Hematopoietic multipotent progenitor cell treated with erythropoietin and hydrocortisone succinate and interleukin-3 and kit ligand, for 17 days (in vitro differentiated cells): ENCODE measurements around the gene TRDMT1.

Experiments
- DNase-seq: peaks from one replicate; pipeline ENCODE4 v3.0.0-alpha.2; 2015; ENCODE audit warnings: low spot score

The TRDMT1 gene

DNA sequence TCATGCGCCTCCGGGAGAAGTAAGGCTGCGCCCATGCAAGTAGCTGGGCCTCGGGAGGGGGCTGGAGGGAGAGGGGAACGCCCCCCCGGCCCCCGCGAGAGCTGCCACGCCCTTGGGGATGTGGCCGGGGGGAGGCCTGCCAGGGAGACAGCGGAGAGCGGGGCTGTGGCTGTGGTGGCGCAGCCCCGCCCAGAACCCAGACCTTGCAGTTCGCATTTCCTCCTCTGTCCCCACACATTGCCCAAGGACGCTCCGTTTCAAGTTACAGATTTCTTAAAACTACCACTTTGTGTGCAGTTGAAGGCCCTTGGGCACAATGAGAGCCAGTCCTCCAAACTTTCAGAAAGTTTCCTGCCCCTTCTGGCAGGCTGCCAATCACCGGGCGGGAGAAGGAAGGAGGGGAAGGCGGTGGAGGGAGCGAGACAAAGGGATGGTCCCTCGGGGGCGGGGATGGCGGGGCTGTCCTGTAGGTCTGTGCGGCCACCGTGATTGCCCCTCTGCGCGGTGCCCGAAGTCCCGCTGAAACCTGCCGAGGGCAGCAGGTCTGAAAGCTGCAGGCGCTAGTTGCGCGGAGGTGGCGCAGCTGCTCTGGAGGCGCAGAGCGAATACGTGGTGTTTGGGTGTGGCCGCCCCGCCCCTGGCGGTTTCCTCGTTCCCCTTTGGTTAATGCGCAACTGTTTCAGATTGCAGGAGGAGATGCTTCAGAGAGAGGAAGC lies 28.7 kb upstream of the TRDMT1 start:
- DNase-seq: peak; percentile 48

DNA sequence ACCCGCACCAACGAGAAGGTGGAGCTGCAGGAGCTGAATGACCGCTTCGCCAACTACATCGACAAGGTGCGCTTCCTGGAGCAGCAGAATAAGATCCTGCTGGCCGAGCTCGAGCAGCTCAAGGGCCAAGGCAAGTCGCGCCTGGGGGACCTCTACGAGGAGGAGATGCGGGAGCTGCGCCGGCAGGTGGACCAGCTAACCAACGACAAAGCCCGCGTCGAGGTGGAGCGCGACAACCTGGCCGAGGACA lies 28.2 kb upstream of the TRDMT1 start:
- DNase-seq: no peak

DNA sequence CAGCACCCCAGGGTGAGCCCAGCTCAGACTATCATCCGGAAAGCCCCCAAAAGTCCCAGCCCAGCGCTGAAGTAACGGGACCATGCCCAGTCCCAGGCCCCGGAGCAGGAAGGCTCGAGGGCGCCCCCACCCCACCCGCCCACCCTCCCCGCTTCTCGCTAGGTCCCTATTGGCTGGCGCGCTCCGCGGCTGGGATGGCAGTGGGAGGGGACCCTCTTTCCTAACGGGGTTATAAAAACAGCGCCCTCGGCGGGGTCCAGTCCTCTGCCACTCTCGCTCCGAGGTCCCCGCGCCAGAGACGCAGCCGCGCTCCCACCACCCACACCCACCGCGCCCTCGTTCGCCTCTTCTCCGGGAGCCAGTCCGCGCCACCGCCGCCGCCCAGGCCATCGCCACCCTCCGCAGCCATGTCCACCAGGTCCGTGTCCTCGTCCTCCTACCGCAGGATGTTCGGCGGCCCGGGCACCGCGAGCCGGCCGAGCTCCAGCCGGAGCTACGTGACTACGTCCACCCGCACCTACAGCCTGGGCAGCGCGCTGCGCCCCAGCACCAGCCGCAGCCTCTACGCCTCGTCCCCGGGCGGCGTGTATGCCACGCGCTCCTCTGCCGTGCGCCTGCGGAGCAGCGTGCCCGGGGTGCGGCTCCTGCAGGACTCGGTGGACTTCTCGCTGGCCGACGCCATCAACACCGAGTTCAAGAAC lies 27.7 kb upstream of the TRDMT1 start:
- DNase-seq: no peak

DNA sequence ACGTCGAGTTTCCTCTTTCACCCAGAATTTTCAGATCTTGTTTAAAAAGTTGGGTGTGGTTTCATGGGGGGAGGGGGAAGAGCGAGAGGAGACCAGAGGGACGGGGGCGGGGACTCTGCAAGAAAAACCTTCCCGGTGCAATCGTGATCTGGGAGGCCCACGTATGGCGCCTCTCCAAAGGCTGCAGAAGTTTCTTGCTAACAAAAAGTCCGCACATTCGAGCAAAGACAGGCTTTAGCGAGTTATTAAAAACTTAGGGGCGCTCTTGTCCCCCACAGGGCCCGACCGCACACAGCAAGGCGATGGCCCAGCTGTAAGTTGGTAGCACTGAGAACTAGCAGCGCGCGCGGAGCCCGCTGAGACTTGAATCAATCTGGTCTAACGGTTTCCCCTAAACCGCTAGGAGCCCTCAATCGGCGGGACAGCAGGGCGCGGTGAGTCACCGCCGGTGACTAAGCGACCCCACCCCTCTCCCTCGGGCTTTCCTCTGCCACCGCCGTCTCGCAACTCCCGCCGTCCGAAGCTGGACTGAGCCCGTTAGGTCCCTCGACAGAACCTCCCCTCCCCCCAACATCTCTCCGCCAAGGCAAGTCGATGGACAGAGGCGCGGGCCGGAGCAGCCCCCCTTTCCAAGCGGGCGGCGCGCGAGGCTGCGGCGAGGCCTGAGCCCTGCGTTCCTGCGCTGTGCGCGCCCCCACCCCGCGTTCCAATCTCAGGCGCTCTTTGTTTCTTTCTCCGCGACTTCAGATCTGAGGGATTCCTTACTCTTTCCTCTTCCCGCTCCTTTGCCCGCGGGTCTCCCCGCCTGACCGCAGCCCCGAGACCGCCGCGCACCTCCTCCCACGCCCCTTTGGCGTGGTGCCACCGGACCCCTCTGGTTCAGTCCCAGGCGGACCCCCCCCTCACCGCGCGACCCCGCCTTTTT lies 26.9 kb upstream of the TRDMT1 start, which contains the start of gene VIM:
VIM (plus strand) TSS at position 151 of the 925 bp plus-strand sequence. CDS start 1,182 bp downstream, outside the sequence.
- peak; percentile 10 for DNase-seq

DNA sequence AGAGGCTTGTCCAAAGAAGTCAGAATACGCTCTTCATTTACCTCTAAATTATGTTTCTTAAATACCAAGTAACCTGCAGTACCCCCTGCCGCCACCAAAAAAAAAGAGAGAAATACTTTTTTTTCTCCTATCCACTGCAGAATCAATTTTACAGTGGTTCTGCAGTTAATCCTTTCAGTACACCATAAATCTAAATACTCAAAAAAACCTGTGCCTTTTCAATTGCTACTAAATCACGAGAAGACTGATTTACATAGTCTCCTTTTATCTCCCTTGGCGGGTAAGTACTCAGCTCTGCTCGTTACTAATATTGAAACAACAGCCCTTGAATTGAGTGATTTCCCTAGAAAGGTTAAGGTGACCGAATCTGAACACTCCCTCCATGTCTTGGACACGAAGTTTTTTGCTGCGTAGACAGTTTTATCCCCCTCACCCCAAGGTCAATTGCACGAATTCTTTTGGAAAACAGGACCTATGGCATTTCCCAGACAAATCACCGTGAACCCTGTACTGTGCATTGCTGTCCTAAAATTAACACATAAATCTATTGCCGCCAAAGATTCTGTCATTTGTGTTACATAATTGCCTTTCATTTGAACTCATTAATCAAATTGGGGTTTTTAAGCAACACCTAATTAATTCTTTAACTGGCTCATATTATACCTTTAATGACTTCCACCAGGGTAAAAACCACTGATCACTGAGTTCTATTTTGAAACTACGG lies 26.1 kb upstream of the TRDMT1 start:
- no peak for DNase-seq

DNA sequence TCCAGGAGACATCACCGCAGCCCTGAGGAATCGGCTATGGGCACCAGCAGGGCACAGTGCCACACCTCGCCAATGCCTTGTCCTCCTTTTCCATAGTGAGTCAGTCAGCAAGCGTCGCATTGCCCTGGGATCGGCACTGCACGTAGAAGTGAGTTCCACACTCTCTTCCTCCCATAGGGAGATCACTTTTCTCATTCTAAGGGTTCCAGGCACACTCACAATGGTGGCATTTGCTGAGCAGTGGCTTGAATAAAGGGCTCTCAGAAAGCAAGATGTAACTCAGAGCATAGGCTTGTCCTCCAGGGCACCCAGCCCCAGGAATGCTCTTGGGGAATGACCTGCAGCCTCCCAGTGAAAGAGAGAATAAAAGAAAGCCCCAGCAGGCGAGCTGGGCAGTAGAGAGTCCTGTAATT lies 25.4 kb upstream of the TRDMT1 start:
- no peak for DNase-seq

DNA sequence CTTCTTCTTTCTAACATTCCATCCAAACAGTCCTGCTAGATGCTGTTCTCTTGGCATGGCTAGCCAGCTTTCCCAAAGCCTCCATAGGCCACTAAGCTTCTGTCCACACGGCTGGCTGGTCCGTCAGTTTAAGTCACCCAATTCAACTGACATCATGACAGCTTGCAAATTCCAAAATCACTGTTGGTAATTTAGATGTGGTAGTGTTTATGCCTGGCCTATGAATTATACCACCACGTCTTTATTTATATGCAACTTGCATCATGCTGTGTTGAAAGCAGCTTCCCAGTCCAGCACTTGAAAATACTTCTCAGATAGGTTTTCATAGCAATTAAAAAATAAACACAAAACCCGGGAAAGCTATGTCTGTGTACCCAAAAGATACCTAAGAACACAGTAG lies 24.3 kb upstream of the TRDMT1 start:
- DNase-seq: no peak

DNA sequence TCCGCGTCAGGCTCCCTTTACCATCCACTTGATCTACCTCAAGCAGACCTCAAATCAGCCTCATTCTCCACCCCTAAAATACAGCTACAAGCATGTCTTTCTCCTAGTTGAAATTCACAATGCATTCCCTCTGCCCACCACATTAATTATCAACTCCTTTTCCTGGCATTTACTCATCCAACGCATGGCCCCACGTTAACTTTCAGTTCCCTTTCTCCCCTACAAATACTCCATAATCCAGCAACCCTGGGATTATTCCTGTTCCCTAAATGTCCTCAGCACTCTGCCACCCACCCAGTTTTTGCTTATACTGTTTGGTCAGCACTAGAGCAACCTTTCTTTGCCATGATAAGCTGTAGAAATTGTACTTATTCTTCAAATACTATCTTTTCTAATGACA lies 20.9 kb upstream of the TRDMT1 start:
- DNase-seq: no peak

DNA sequence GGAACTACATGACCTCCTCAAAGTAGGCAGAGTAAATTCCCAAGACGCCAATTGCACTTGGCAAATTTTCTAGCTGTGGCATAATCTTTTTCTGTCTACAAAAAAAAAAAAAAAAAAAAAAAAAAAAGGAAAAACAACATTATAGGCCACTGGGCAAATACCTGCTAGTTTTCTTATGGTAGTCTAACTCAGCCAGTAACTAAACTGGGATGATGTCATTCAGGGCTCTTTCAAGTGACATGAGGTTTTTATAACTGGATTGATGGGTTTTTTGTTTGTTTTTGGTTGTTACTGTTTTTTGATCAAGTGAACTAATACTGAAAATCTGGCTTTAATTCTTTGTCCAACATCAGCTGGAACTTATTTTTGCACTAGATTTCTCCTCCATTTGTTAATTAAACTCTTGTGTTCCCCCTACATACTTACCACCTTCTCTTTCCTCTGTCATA lies 19.2 kb upstream of the TRDMT1 start:
- no peak for DNase-seq

DNA sequence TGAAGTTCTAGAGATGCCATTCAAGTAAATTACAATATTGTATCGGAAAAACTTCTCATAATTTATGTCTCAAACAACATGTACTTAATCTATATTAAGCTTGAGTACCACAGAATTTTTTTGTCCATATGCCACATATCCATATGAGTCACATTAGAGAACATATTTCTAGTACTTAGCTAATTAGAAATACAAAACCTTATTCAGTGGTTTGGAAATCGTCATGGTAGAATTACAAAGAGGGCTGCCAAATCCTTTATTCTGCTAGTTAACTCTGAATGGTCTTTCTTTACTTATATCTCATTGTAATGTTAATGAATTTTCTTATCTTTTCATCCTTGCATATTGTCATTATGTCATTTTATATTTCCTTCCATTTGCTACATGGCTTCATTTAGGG lies 17.6 kb upstream of the TRDMT1 start:
- no peak for DNase-seq

DNA sequence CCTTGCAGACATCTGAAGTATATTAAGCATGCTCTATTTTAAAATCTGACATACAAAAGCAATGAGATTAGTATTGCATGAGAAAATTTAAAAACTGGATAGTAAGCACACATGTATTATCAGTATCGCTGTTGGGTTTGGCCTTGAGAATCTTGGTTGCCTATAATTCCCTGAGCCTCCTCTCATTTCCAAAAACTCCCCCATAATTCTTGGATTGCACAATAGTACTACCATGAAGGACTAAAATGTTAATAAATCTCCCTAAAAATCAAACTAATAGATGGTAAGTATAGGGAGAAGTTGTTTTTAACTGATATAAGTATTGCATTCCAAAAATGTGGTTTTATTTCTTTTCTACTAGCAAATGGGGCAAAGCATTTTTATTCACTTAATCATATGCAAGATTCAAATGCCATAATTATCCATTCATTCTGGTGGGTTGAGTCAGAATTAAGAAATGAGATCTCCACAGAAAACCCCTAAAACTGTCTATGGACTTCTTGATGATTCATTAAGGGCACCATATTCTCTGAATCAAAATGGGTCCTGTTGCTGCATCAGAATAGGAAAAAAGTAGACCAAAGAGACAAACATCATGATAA lies 16.3 kb upstream of the TRDMT1 start:
- no peak for DNase-seq

DNA sequence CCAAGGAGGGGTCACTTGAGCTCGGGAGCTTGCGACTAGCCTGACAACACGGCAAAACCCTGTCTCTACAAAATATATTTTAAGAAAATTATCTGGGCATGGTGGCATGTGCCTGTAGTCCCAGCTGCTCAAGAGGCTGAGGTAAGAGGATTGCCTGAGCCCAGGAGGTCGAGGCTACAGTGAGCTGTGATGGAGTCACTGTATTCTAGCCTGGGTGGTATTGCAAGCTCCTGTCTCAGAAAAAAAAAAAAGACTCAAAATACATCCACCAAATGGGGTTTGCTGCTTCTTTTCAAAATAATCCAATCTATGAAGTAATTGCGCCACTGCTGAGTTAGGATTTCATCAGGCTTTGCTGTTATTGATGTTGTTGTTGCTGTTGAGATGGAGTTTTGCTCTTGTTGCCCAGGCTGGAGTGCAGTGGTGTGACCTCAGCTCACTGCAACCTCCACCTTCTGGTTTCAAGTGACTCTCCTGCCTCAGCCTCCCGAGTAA lies 15.5 kb upstream of the TRDMT1 start:
- DNase-seq: no peak

DNA sequence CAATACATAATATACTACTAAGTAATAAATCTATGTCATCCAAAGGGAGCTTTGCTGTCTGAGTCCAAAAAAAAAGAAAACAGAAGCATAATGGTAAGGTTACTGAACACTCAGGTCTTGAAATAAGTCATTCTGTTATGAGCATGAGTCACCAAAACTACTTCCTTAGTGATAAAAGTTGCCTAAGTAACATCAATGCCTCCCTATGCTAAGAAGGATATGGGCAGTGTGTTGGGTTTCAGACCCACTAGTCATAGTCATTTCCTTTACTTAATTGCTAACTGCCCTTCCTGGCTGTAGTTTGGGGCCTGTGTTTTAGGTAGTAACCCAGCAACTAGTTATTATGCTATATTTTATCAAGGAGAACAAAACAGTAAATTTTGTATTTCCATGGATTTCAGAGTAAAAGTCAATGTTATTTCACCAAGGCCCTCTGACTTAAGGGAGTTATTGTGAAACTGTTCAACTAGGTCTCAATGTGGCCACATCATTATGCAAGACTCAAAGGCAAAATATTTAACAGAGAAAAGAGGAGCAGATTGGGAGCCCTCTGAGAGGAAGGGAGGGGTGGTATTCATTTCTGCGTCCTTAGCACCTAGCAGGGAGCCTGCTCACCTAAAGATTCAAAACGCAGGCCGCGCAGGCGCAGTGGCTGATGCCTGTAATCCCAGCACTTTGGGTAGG lies 14.9 kb upstream of the TRDMT1 start:
- DNase-seq: no peak

DNA sequence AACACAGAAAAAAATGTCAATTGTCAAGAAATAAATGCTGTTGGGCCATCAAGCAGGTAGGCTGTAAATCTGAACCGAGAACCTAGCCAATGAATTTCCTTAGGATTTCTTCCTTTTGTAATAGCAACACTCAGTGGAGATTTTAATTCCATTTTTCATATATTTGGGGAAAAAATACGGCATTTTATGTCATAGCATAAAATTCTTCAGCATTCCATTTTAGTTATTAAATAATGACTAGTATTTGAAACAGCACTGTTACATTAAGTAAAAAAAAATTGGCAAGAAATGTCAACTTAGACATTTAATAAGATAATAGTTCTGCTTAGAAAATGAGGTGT lies 14.3 kb upstream of the TRDMT1 start:
- DNase-seq: no peak

DNA sequence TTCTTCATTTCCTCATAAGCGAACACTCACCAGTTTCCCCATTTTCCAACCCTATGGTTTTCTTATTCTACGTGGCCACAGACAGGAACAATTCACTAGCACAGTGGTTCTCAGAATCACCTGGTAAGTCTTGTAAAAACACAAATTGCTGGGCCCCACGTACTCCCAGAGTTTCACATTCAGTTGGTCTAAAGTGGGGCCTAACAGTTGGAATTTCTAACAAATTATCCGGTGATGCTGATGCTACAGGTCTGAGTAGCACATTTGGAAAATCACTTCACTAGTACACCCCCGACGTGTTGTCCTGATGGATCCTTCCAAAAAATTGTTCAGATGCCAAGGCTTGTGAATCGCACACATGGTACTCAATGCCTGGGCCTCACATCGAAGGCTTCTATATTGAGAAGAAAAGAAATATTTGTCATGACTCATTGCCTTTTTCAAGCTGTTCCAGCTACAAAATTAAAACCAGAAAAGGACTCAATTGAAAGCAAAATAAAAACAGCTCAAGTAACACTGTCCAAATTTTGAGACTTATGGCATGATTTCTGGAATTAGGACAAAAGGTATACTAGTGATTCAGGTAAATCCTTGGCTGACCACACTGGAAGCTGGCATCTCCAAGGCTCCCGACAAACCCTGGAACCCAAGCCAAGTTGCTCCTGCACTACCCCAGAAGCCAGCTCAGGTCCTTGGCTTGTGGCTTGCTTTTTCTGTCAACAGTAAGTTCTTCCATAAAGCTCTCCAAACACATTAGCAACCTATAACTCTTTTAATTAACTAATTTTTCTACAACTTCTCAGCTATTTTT lies 13.7 kb upstream of the TRDMT1 start:
- DNase-seq: no peak

DNA sequence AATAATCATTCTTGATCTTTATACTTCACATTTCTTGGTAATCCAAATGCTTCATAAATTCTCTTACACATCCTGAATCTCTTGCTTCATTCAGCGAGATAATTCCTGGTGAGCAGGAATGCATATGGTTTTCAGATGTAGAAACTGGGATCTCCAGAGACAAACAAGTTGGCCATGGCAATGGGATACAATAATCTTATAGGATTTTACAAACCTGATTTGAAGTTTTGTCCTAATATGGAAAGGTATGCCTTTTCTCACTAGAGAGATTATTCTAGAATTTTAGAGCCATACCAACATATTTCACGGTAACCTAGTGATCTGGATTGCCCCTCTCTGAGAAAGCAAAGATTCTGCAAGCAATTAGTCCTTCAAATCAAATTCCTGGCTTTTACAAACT lies 13.1 kb upstream of the TRDMT1 start:
- DNase-seq: no peak

DNA sequence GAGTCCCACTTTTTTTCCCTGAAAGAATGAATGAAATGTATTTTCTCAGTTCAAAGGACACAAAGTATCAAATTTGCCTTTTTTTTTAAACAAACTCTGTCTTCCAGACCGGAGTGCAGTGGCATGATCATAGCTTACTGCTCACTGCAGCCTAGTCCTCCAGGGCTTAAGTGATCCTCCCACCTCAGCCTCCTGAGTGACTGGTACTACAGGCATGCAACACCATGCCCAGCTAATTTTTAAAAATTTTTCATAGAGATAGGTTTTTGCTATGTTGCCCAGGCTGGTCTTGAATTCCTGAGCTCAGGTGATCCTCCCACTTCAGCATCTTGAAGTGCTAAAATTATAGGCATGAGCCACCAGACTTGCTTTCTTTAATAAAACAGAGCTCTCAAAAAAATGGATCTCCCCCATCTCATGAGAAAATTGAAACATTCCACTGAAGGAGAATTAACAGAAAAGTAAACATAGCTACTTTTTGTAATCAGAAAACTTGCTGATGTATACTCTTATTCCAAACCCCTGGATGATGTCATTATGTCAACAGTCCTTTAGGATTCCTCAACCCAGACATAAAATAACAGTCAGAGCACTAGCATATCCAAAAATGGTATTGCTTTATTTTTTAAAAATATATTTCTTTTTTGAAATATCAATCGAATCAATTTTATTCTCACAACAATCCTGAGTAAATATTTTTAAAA lies 12.3 kb upstream of the TRDMT1 start:
- no peak for DNase-seq

DNA sequence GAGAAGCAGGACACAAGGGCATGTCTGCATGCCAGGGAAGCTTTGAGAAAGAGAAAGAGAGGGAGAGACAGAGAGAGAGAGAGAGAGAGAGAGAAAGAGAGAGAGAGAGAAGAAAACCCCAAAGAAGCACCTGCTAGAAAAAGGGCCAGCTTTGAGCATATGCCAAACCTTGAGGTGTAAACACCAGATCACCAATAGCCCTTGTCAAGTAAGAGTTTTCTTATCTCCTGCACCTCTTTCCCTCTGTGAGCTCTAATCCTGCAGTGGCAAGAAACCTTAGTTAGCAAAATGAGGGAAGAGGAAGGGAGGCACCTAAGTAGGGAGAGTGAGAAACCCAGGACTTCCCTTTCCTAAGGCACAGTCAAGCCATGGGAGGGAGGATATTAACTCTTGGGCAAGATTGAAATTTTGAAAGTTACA lies 11.3 kb upstream of the TRDMT1 start:
- no peak for DNase-seq

DNA sequence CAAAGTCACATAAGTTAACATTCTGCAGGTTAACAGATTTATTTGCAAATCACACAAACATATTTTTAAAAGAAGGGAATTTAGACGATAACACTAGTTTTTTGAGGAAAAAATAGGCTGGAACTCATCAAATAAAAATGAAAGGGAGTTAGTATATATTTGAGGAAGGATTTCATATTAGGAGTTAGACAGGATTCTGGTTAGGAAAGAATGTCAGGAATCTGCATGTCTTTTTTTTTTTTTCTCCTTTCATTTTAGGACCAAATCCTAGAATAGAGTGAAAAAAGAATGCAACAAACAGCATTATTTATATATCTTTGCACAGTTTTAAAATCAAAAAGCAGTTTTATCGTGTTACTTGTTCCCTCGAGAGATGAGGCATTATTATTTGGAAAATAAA lies 8.9 kb upstream of the TRDMT1 start:
- no peak for DNase-seq

DNA sequence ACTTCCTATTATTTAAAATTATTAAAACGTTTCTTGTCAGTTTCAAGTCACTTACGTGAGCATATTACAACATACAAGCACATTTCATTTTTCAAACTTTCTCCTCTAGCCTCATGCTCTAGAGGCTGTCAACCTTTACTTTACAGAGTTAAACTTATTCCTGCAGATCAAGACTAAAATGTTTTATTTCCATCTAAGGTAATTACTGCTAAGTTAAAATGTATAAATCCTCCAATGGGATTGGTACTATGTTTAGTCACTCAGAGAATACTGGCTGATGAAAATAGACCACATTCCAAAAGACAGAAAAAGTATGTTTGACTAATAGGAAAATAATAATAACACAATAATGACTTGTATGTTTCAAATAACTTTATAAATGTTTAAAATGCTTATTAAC lies 8.4 kb upstream of the TRDMT1 start:
- DNase-seq: no peak
